Lung microvascular endothelial cell (primary cell): Measurements from ENCODE around the gene HOXA3. TPM values are rescaled to one million over a fixed set of nuclear protein-coding genes. Genes with fewer than 3 reads are reported as not detected.

Source experiments
- DNase-seq, 2 donors: peaks; one replicate each; pipeline versions ENCODE4 v3.0.0 to v3.0.0-alpha.2; 2010; ENCODE audit warnings: low read depth in 2 of 2
- total RNA-seq: library from RNA; depleted of rRNA; stranded (reverse); fragments of >200 nt; gene quantifications from 2 replicates; pipeline ENCODE4 v1.2.1, GENCODE V29; 2014

Gene HOXA3
- total RNA-seq: 2.4 and 5.0 TPM in 2 replicates

DNA sequence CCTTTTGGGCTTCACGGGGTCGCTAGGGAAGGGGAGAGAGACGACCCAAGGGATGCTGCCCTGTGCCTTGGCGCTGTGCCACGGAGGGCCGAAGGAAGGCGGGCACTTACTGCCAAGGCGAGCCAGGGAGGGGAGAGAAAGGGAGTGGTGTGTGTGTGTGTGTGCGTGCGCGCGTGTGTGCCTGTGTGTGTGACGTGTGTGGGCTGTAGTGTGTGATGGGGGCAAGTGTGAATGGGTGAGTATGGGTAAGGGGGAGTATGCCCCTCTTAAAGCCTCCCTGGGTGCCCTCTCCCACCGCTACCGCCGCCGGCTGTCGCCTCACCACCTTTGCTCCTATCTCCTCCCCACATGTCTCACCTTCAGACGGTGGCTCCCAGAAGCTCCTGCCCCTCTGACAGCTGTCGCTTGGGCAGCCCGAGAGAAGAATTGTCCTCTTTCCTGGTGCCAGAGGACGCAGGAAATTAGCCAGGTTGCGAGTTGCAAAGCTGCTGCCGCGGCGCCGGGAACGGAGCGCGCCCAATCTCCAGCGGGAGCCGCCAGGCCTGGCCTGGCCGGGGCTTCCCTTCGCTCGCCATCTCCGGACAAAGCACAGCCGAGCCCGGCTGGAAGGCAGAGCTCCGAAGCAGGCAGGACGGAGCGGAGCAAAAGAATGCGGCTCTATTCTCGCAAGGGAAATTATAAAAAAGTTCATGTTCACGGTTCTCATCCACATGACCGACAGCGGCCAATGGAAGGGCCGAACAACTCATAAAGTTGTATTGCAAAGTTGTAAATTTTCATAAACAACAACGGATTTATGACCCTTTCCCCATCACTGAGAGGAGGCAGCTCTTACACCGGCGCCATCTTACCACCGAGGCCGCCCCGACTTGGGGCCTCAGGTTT is at the start of gene HOXA3:
HOXA3 (minus strand) TSS at position 653 of the 885 bp plus-strand sequence. CDS start 41,943 bp downstream, outside the sequence.
- DNase-seq: peak; percentile 41 to 90

- DNase-seq: no peak
Observed at GRCh38 chr7:27201580-27202017, 49.2 kb upstream of the HOXA3 start.

DNA sequence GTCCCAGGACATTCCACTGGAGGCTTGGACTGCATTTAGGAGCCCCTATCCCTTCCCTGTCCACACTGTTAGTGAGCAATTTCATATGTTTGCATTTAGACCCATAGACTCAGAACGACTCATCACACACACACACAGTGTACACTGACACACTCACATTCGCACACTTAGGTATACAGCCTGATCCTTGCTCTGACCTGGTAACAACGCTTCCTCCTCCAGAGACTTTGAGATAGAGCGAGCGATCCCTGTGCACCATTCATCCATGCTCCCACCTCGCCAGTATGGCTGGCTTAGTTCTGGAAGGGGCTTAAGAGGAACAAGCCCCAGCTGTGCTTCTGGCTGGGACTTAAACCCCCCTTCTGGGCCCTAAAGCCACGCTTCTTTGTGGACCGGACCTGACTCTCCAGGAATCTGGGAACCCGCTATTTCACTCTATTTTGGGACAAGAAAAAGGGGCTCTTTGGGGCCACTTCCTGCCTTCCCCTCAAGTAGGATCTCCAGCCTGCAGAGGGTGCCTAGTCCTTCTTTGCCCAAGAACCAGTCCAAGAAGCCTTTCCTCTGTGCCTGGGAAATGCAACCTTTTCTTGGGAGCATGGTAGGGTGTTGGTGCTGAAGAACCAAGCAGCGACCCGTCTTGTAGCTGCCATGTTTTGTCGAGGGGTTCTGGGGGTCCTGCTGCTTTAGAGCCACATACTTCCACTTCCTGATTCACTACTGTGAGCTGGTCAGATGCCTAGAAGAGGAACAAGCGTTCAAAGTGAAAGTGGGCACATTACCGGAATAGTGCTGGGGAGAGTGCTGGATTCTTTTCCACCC is 48.6 kb upstream of the HOXA3 start:
- DNase-seq: no peak

DNA sequence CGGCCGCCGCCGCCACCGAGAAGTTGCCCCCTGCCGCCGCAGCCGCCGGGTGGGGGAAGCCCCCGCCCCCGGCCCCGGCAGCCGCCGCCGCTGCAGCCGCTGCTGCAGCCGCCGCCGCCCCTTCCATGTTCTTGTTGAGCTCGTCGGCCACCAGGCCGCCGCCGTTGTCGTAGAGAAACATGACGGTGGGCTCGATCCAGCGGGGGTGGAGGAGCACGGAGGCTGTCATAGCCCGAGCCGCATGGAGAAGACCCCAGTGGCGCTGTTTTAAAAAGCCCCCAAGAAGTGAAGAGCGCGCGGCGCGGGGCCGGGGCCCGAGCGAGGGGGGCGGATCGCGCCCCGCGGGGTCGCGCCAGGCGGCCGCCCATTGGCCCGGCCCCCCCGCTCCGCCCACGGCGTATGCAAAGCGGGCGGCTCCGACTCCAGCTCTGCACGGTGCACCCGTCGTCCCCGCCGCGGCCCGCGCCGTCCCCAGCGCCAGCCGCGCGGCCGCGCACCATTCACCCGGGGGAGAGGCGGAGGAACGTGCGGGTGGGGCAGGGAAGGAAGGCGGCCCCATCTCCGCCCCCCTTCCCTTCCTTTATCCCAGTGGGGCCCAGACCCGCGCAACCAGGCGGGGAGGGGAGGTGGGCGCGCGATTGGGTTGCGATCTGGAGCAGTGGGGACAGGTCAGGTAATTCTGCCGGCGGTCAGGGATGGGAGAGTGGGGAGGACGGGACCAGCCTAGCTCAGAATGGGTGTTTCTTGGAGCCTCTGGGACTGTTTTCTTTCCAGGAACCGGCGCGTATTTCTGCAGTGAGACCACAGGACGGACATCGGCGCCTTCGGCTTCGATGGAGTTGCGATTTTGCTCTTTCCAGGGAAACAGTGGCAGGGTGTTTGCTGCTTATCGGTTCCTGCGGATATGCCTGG is 47.7 kb upstream of the HOXA3 start, which contains the start of gene HOXA13:
HOXA13 (minus strand) TSS at position 243 of the 912 bp plus-strand sequence; CDS start at position 229, 14 bp downstream.
- DNase-seq: peak in 1 of 2 donors; percentile 49

- no peak for DNase-seq
Observed at GRCh38 chr7:27198871-27199801, 46.8 kb upstream of the HOXA3 start.

DNA sequence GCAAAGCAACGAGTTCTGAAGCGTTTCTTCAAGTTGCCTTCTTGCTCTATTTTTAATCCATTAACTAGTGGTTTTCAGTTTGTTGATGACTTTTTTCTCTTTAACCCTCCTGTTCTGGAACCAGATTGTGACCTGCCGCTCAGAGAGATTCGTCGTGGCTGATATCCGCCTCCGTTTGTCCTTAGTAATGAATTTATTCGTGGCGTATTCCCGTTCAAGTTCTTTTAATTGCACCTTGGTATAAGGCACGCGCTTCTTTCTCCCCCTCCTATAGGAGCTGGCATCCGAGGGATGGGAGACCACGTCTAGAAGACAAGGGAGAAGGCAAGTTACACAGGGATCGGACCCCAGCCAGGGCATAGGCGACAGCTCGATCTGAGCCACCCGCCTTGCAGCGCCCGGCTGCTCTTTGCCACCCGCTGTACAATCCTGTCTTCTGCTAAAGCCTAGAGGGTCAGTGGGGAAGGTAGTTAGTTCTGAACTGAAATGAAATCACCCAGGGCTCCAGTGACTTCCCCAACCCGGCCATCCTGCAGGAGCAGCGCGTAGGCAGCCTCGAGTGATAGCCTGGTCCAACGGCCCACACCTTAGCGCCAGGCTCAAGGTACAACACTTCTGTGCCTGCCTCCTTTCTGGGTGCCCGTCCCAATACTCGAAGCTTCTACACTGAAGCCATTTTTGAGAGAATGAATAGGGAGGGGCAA is 45.9 kb upstream of the HOXA3 start:
- no peak for DNase-seq

DNA sequence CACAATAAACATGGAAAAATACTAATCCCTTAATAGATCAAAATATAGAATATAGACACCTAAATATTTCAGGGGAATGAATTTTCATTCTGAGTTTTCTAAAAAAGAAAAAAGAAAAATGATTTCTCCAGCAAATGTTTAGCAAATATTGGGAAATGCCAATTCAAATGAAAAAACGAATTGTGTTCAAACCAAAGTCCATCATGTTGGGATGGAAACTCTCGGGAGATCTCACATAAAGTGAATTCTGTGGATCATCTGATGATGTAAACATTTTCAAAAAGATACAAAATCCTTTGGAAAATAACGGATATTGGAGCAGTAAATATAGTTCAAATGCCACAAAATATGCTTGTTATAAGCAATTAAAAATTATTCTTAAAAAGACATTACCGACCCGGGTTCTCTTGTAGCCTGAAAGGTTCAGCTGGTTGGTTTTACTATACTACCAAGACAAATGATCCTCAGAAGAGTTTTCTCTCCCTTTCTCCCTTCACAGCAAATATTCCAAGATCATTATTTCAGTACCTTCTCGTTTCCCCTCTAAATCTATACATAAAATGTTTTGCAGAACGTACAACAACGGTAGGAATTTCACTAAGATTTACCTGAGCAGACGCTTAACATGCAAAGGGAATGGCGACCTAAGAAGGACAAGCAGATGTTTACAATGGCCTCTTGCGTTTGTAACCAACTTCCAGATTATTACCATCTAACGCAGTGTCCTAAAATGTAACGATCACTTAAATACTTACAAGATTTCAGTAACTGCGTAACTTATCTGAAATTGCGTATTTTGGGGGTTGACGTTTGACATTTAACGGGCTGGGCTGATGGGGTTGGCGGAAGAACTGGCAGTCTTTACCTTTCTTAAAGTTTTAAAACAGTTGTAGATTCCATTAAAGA is 45.0 kb upstream of the HOXA3 start:
- no peak for DNase-seq

GRCh38 chr7:27196287-27196767 is 43.9 kb upstream of the HOXA3 start:
- peak; percentile 81 to 85 for DNase-seq

DNA sequence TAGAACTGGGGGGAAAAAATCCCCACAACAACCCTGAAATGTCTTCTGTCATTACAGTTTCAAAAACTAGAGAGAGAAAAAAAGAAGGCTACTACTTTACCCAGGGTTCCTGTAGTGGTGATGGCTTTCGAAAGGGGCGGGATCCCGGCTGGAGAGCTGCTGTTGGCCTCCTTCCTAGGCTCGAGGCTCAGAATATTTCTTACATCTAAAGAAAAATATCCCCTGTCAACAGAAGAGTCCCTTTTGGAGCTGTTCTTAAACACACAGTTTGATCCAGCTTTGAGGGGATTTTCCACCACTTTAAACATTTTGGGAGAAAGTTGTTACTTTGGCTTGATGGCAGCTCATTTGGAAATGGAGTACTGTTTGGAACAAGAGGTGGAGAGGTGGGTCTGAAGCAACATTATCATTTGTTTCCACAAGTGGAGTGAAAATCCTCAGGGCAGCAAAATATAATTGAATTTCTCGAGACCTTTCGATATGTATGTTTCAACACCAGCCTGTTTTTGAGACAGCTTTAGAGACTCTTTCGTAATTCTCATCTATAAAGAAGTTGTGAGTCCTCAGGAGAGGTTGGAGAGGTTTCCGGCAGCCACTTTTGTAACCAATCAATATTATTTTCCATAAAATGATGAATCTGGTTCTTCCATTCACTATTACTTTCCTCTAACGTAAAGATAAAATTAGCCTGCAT is 42.5 kb upstream of the HOXA3 start:
- no peak for DNase-seq

GRCh38 chr7:27194002-27194352 is 41.6 kb upstream of the HOXA3 start:
- DNase-seq: no peak

- no peak for DNase-seq
Observed at GRCh38 chr7:27193335-27194001, 41.1 kb upstream of the HOXA3 start.

- no peak for DNase-seq
Observed at GRCh38 chr7:27192546-27193334, 40.4 kb upstream of the HOXA3 start.

- no peak for DNase-seq
Observed at GRCh38 chr7:27191833-27192545, 39.6 kb upstream of the HOXA3 start.

DNA sequence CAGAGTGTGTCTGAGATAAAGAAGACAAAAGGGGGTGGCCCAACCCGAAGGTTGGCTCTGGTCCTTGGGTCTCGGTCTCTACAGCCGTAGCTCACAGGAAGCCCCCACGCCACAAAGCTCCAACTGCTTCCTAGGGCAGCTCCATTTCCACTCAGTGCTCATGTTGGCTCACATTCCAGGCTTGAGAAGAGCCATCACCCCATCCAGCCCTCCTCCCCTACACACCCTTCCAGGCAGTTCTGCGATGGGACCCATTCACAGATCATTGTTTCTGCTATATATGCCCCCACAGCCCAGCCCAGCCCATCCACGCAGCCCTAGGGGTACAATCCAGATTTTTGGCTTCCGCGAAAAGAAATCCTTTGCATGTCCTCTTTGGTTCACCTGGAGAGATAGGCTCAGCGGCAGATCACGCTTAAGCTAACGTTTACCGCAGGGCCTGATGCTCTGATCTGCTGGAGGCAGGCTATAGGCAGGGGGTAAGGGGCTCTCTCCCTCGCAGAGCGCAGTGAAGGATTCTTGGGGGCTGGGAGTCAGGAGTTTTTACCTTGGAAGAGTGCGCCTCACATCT is 38.9 kb upstream of the HOXA3 start:
- DNase-seq: no peak
